Karpas-422 (cell line): ENCODE measurements around the gene SEPTIN3. TPM values are rescaled to one million over a fixed set of nuclear protein-coding genes. Genes with fewer than 3 reads are reported as not detected.
A peak's percentile ranks its signal among the peaks of the same experiment; 100 is the strongest.

ENCODE experiments used
- DNase-seq: peaks from one replicate; pipeline ENCODE4 v3.0.0-alpha.2; 2015
- H2AFZ ChIP-seq: fragments of 200-600 bp; sonication (generic); 2 replicates; pipeline ENCODE4 v1.6.1; 2014; ENCODE audit warnings: antibody characterized with exemption, low read length, mixed read lengths
- H3K27ac ChIP-seq: fragments of 200-600 bp; sonication (generic); 2 replicates; pipeline ENCODE4 v1.5.1; 2014; ENCODE audit warnings: mild to moderate bottlenecking, low read length, moderate library complexity
- H3K27me3 ChIP-seq: fragments of 200-600 bp; sonication (generic); 2 replicates; pipeline ENCODE4 v1.6.1; 2014; ENCODE audit warnings: low read length, mixed read lengths
- H3K36me3 ChIP-seq: fragments of 200-600 bp; sonication (generic); 2 replicates; pipeline ENCODE4 v1.6.1; 2014; ENCODE audit warnings: low read length, mixed read lengths; ENCODE audit not compliant: insufficient read depth
- H3K4me1 ChIP-seq: fragments of 200-600 bp; sonication (generic); 2 replicates; pipeline ENCODE4 v1.6.1; 2014; ENCODE audit warnings: mild to moderate bottlenecking, low read length, mixed read lengths
- H3K4me2 ChIP-seq: fragments of 200-600 bp; sonication (generic); 2 replicates; pipeline ENCODE4 v1.6.1; 2014; ENCODE audit warnings: low read length, low read depth, mild to moderate bottlenecking; ENCODE audit not compliant: poor library complexity, severe bottlenecking
- H3K4me3 ChIP-seq: fragments of 200-600 bp; sonication (generic); 2 replicates; pipeline ENCODE4 v1.5.1; 2014; ENCODE audit warnings: mild to moderate bottlenecking, antibody characterized with exemption, low read length, mixed read lengths
- H3K79me2 ChIP-seq: fragments of 200-600 bp; sonication (generic); 2 replicates; pipeline ENCODE4 v1.6.1; 2014; ENCODE audit warnings: mild to moderate bottlenecking, low read length, mixed read lengths
- H3K9ac ChIP-seq: fragments of 200-600 bp; sonication (generic); 2 replicates; pipeline ENCODE4 v1.6.0; 2014; ENCODE audit warnings: low read length
- H3K9me2 ChIP-seq: fragments of 200-600 bp; sonication (generic), shearing (Covaris generic); replicated peaks from 2 replicates; pipeline ENCODE4 v1.6.0; 2014; ENCODE audit warnings: mild to moderate bottlenecking, low read length, moderate library complexity; ENCODE audit not compliant: insufficient read depth
- H3K9me3 ChIP-seq: fragments of 300-700, 200-600 bp; sonication (generic); 2 replicates; pipeline ENCODE4 v1.6.1; 2014; ENCODE audit warnings: low read length, mixed read lengths
- H4K20me1 ChIP-seq: fragments of 200-600 bp; sonication (generic); 2 replicates; pipeline ENCODE4 v1.6.1; 2014; ENCODE audit warnings: mild to moderate bottlenecking, antibody characterized with exemption, low read length, low read depth; ENCODE audit not compliant: insufficient read depth
- total RNA-seq: library from RNA; depleted of rRNA; stranded (reverse); fragments of >200 nt; shearing (Covaris generic); gene quantifications from 2 replicates; pipeline ENCODE4 v1.2.3, GENCODE V29; 2014; ENCODE audit warnings: low replicate concordance

The SEPTIN3 gene
- total RNA-seq, 1 experiment from 2014 or later, result not detected

DNA sequence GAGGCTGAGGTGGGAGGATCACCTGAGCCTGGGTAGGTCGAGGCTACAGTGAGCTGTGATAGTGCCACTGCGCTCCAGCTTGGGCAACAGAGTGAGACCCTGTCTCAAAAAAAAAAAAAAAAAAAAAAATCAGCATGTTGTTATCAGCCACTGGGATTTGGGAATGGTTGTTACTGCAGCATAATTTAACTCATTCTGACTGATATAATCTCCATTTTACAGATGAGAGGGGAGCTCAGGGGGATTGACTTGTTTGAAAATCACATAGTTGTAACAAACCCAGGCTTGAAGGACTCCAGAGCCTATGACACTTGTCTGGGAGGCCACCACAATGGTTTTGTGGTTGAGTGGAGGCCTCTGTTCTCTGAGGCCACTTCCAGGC, 3.0 kb upstream of the SEPTIN3 start:
- no peak overlapping the region for H2AFZ ChIP-seq
- H3K27ac ChIP-seq, result no peak overlapping the region
- no peak for DNase-seq
- H3K9me3 ChIP-seq, result no peaks in the 10 kb centered on the region
- H3K4me2 ChIP-seq, result no peak overlapping the region
- H3K36me3 ChIP-seq, result no peaks in the 10 kb centered on the region
- no peaks in the 10 kb centered on the region for H4K20me1 ChIP-seq
- no peak overlapping the region for H3K4me3 ChIP-seq
- no peaks in the 10 kb centered on the region for H3K4me1 ChIP-seq
- no peaks in the 10 kb centered on the region for H3K9me2 ChIP-seq
- no peaks in the 10 kb centered on the region for H3K79me2 ChIP-seq
- no peaks in the 10 kb centered on the region for H3K27me3 ChIP-seq
- H3K9ac ChIP-seq, result no peak overlapping the region

DNA sequence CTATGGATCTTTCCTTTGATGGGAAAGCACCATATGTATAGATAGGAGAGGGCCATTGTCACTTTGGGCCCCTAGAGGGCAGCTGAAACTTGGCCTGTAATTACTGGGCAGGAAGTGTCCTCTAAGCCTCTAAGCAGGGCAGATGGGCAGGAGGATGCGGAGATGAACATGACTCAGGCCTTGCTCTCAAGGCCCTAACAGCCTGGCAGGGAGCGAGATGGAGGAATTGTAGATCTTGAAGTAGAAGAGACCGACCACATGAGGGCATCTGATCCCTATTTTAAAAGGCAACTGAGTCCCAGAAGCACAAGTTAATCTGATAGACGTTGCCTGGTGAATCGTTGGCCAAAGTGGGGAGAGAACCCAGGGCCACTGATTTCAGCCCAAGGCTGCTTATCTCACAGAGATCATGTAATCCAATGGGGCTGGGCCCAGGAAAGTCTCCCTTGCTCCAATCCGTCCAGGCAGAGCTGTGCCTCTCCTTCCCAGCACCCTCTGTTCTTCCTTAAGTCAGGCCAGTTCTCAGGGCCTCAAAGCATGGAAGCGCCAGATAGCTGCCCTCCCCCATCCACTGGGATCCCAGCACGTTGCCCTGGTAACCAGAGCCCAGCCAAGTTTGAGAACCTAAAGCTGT, 2.5 kb upstream of the SEPTIN3 start:
- H3K4me3 ChIP-seq, result no peak overlapping the region
- no peak overlapping the region for H3K9ac ChIP-seq
- H3K9me3 ChIP-seq, result no peaks in the 10 kb centered on the region
- no peaks in the 10 kb centered on the region for H3K4me1 ChIP-seq
- no peak overlapping the region for H2AFZ ChIP-seq
- H3K36me3 ChIP-seq, result no peaks in the 10 kb centered on the region
- DNase-seq, result peak; percentile 88
- no peaks in the 10 kb centered on the region for H4K20me1 ChIP-seq
- H3K27ac ChIP-seq, result no peak overlapping the region
- H3K9me2 ChIP-seq, result no peaks in the 10 kb centered on the region
- H3K4me2 ChIP-seq, result no peak overlapping the region
- H3K27me3 ChIP-seq, result no peaks in the 10 kb centered on the region
- H3K79me2 ChIP-seq, result no peaks in the 10 kb centered on the region

DNA sequence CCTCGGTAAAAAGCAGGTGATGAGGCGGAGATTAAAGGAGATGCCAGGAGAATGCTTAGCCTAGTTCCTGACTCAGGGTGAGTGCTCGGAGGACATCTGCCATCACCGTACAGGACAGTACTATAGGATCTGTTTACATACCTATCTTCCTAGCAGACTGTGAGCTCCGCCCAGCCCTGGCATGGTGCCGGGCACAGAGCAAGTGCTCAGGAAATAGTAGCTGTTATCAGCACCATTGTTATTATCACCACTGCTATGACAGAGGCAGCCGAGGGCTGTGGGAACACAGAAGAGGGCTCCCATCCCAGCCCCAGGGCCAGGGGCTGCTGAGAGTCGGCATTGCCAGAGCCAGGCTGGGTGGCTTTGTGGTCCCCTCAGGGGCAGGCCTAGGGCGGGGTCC, 642 bp upstream of the SEPTIN3 start:
- H3K9me2 ChIP-seq, result no peaks in the 10 kb centered on the region
- H3K4me3 ChIP-seq, result no peak overlapping the region
- no peak for DNase-seq
- no peak overlapping the region for H2AFZ ChIP-seq
- no peaks in the 10 kb centered on the region for H3K4me1 ChIP-seq
- no peaks in the 10 kb centered on the region for H3K9me3 ChIP-seq
- no peak overlapping the region for H3K4me2 ChIP-seq
- H3K27ac ChIP-seq, result no peak overlapping the region
- no peaks in the 10 kb centered on the region for H3K36me3 ChIP-seq
- H3K79me2 ChIP-seq, result no peaks in the 10 kb centered on the region
- no peaks in the 10 kb centered on the region for H3K27me3 ChIP-seq
- no peaks in the 10 kb centered on the region for H4K20me1 ChIP-seq
- H3K9ac ChIP-seq, result no peak overlapping the region

DNA sequence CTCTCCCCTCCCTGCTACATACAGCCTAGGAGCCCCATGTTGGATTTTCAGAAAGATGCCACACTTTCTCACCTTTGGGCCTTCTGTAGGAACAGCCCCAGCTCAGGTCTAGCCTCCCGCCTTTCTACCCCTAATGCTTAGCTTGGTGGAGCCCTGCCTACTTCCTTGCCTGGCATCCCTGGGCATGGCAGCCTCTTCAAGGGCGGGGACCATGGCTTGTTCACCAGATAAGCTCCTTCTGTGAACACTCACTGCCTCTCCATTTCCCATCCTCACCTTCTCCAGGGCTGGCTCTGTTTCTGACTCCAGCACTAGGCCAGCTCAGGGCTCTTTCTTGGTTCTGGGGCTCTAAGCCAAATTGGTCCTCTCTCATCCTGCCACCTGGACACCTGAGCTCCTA, 1.4 kb downstream of the SEPTIN3 start:
- DNase-seq, result no peak
- Histone ChIP-seq H3K27ac (no peak overlapping the region), H3K9me3 (no peaks in the 10 kb centered on the region)

DNA sequence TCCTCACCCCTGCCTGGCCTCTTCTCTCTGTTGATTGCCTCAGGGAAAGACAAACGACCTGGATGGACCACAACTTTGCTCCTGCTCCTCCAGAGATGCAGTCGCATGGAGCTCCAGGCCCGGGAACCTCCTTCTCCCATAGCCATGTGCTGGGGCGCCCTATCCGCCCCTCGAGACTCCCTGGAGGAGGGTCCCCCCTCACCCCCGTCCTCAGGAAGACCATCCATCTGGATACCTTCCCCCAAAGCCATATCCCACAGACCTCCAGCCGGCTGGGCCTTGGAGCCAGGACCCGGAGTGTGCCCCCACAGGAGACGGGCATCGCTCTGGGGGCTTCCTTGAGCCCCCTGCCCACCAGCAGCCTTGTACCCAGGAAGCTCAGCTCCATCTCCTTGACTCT, 2.2 kb downstream of the SEPTIN3 start:
- Histone ChIP-seq H3K79me2 (no peaks in the 10 kb centered on the region), H3K27me3 (no peaks in the 10 kb centered on the region)

More for the DNA sequence above, 1.4 kb downstream of the SEPTIN3 start:
- no peak overlapping the region for H3K9ac ChIP-seq
- H2AFZ ChIP-seq, result no peak overlapping the region
- H3K79me2 ChIP-seq, result no peaks in the 10 kb centered on the region
- no peaks in the 10 kb centered on the region for H3K4me1 ChIP-seq
- no peaks in the 10 kb centered on the region for H3K27me3 ChIP-seq
- H3K9me2 ChIP-seq, result no peaks in the 10 kb centered on the region
- H3K36me3 ChIP-seq, result no peaks in the 10 kb centered on the region
- no peaks in the 10 kb centered on the region for H4K20me1 ChIP-seq
- no peak overlapping the region for H3K4me3 ChIP-seq
- no peak overlapping the region for H3K4me2 ChIP-seq

DNA sequence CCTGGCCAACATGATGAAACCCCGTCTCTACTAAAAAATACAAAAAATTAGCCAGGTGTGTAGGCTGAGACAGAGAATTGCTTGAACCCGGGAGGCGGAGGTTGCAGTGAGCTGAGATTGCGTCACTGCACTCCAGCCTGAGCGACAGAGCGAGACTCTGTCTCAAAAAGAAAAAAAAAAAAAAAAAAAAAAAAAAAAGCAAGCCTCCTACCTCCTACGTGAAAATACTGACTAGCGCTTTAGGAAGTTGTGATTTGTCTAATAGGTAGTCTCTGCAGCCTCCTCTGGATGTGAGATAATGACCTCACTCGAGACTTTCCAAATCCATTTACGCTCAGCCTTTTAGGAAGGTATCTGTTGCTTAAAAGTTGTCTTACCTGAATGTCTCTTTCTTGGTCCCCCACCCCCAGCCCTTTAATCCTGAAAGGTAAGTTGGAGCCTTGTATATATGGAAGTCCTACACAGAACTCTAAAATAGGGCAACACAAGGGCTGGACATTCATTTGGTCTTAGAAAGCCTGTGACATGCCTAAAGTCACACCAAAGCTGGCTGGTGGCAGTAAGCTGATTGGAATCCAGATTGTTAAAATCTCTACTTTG, 5.5 kb downstream of the SEPTIN3 start:
- Histone ChIP-seq H3K27me3 (no peaks in the 10 kb centered on the region), H3K9me2 (no peaks in the 10 kb centered on the region), H3K9me3 (no peaks in the 10 kb centered on the region), H3K4me2 (no peak overlapping the region), H3K9ac (no peak overlapping the region), H3K79me2 (no peaks in the 10 kb centered on the region), H3K4me1 (no peaks in the 10 kb centered on the region), H3K27ac (no peak overlapping the region), H3K36me3 (no peaks in the 10 kb centered on the region), H3K4me3 (no peak overlapping the region), H4K20me1 (no peaks in the 10 kb centered on the region), H2AFZ (no peak overlapping the region)
- DNase-seq, result no peak

More for the DNA sequence above, 2.2 kb downstream of the SEPTIN3 start:
- no peak overlapping the region for H3K27ac ChIP-seq
- H3K4me1 ChIP-seq, result no peaks in the 10 kb centered on the region
- no peak overlapping the region for H3K4me2 ChIP-seq
- no peak overlapping the region for H2AFZ ChIP-seq
- no peaks in the 10 kb centered on the region for H3K9me2 ChIP-seq
- H3K9me3 ChIP-seq, result no peaks in the 10 kb centered on the region
- H3K36me3 ChIP-seq, result no peaks in the 10 kb centered on the region
- H4K20me1 ChIP-seq, result no peaks in the 10 kb centered on the region
- H3K9ac ChIP-seq, result no peak overlapping the region
- no peak for DNase-seq
- no peak overlapping the region for H3K4me3 ChIP-seq

DNA sequence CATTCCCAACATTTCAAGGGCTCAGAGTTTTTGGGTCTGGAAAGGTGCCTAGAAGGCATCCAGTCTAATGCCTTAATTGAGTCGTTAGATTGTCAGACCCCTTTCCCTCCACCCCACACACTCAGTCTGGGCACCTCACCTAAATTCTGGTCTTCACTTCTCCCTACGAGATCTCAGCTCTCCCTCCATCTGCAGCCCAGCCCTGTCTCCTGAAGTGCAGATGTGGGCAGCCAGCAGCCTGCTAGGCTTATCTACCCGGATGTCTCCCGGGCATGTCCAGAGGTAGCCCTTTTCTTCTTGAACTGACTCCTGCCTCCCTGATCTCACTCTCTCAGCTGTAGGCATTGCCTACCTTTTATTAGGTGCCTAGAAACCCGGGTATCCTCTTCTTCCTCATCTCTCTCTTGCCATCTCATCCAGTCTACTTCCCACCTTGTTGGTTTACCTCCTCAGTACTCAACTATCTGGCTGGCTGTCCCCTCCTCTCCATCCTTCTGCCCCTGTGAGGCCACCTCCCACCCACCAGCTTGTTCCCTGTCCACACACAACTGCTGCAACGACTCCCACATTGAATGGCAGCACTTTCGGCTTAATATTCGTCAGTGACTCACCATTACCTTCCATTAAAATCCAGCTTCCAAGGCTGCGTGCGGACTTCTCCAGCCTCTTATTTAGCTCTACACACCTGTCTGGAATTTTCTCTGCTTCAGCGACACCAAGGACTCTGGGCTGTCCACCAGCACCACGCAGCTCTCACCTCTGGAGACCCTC, 6.2 kb downstream of the SEPTIN3 start:
- Histone ChIP-seq H3K36me3 (no peaks in the 10 kb centered on the region), H3K79me2 (no peaks in the 10 kb centered on the region), H4K20me1 (no peaks in the 10 kb centered on the region), H3K9me3 (no peaks in the 10 kb centered on the region), H3K27ac (no peak overlapping the region), H3K4me1 (no peaks in the 10 kb centered on the region), H3K9ac (no peak overlapping the region), H2AFZ (no peak overlapping the region), H3K9me2 (no peaks in the 10 kb centered on the region), H3K4me2 (no peak overlapping the region), H3K27me3 (no peaks in the 10 kb centered on the region), H3K4me3 (no peak overlapping the region)
- DNase-seq, result no peak

DNA sequence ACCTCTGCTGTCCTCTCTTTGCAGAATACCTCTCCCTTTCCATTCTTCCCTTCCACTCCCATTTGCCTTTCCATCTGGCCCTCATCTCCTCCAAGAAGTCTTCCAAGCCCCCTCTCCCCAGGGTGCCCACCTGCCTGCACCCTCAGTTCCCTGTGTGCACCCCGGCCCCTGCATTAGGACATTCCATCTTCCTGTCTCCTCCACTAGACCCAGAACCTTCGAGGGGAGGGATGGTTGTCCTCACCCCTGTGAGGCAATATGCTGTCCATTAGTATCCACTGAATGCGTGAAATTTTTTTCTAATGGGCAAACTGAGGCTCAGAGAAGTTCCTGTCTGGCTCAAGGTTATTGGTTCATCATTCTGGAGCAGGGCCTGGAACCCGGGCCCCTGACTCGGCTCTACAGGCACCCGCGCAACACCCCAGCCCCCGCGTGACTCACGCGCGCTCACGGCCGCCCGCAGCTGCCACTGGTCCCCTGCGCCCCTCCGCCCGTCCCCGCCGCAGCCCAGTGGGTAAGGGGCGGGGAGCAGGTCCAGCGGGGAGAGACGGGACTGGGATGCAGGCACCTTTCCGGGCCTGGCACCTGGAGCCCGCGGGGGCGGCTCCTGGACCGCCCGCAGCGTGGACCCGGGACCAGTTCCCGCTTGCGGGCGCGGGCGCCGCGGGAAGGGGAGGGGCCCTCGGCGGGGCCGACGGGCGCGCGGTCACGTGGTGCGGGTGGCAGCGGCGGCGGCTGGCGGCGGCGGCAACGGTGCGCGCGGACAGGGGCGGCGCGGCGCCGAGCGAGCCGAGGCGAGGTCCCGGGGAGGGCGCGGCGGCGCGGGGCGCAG, 7.0 kb downstream of the SEPTIN3 start:
- H3K9me3 ChIP-seq, result no peaks in the 10 kb centered on the region
- no peak for DNase-seq

More for the DNA sequence above, 7.0 kb downstream of the SEPTIN3 start:
- H3K79me2 ChIP-seq, result no peaks in the 10 kb centered on the region
- no peaks in the 10 kb centered on the region for H3K4me1 ChIP-seq
- no peak overlapping the region for H3K9ac ChIP-seq
- no peaks in the 10 kb centered on the region for H3K36me3 ChIP-seq
- no peaks in the 10 kb centered on the region for H4K20me1 ChIP-seq
- no peak overlapping the region for H2AFZ ChIP-seq
- no peak overlapping the region for H3K4me3 ChIP-seq
- H3K27me3 ChIP-seq, result no peaks in the 10 kb centered on the region
- H3K4me2 ChIP-seq, result no peak overlapping the region
- no peak overlapping the region for H3K27ac ChIP-seq
- no peaks in the 10 kb centered on the region for H3K9me2 ChIP-seq
